ENCODE measurements around the gene TTC1. TPM values are rescaled to one million over a fixed set of nuclear protein-coding genes. Genes with fewer than 3 reads are reported as not detected.

The TTC1 gene
- total and polyA plus RNA-seq, 9 of the 15 experiments (the other 6 are each of a cell fraction or from before 2014, with no cell fraction given), result 51.9 to 173 (median 87.7) TPM

- FAIRE-seq, result peak; percentile 32
- in situ Hi-C loops (cut with MboI), result loop anchor here (25.0 kb wide), 1 partner anchor 825 kb away; no protein-coding TSS in a partner anchor
- TF ChIP-seq ZNF274 (IDR thresholded peaks at IDR 0.05; ENCODE audit: borderline replicate concordance, low read depth, low read length), result no peak
- TF ChIP-seq SMC3 (conservative IDR thresholded peaks at IDR 0.05; ENCODE audit: insufficient read depth, low read depth, low read length), result peak; percentile 47
- TF ChIP-seq, protein P1, sequence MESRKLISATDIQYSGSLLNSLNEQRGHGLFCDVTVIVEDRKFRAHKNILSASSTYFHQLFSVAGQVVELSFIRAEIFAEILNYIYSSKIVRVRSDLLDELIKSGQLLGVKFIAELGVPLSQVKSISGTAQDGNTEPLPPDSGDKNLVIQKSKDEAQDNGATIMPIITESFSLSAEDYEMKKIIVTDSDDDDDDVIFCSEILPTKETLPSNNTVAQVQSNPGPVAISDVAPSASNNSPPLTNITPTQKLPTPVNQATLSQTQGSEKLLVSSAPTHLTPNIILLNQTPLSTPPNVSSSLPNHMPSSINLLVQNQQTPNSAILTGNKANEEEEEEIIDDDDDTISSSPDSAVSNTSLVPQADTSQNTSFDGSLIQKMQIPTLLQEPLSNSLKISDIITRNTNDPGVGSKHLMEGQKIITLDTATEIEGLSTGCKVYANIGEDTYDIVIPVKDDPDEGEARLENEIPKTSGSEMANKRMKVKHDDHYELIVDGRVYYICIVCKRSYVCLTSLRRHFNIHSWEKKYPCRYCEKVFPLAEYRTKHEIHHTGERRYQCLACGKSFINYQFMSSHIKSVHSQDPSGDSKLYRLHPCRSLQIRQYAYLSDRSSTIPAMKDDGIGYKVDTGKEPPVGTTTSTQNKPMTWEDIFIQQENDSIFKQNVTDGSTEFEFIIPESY (CRISPR knock-in tag; IDR thresholded peaks at IDR 0.05), result 0 out of 2 replicates have a peak, but pooled peaks have one; percentile 35
- TF ChIP-seq TFAP4 (CRISPR knock-in tag; IDR thresholded peaks at IDR 0.05; ENCODE audit: borderline replicate concordance), result peak; percentile 57
- TF ChIP-seq, protein P2, sequence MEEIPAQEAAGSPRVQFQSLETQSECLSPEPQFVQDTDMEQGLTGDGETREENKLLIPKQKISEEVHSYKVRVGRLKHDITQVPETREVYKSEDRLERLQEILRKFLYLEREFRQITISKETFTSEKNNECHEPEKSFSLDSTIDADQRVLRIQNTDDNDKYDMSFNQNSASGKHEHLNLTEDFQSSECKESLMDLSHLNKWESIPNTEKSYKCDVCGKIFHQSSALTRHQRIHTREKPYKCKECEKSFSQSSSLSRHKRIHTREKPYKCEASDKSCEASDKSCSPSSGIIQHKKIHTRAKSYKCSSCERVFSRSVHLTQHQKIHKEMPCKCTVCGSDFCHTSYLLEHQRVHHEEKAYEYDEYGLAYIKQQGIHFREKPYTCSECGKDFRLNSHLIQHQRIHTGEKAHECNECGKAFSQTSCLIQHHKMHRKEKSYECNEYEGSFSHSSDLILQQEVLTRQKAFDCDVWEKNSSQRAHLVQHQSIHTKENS (CRISPR knock-in tag; IDR thresholded peaks at IDR 0.05), result no peak
- no peak for TF ChIP-seq SMARCB1 (IDR thresholded peaks at IDR 0.05; ENCODE audit: insufficient read length, low read depth)
- TF ChIP-seq CHD4 (IDR thresholded peaks at IDR 0.05; ENCODE audit: insufficient read depth, insufficient replicate concordance, low read depth, low read length, poor library complexity, severe bottlenecking), result no peak
Measured at GRCh38 chr5:159987031-159987674, 21.8 kb upstream of the TTC1 start.

More at GRCh38 chr5:159987031-159987674, 21.8 kb upstream of the TTC1 start:
- Histone ChIP-seq H3K4me1 (replicated peaks in 1 of 2; ENCODE audit: control insufficient read depth in 2 of 2, insufficient read depth in 2 of 2, low read length in 2 of 2) (peaks cover 0 to 8% of the 10 kb centered on the region in 2 experiments; a peak in 2 of 5 replicates), H3K27me3 (ENCODE audit: control insufficient read depth in 2 of 2, insufficient read depth in 2 of 2, low read length in 2 of 2) (peaks cover 10 to 43% of the 10 kb centered on the region in 2 experiments; a peak in 4 of 5 replicates), H3K4me3 (no peak overlapping the region), H3K79me2 (ENCODE audit: control insufficient read depth, insufficient read depth, low read length) (no peaks in the 10 kb centered on the region), H3K9me1 (ENCODE audit: control insufficient read depth, insufficient read depth, low read length) (no peaks in the 10 kb centered on the region), H3K9me3 (replicated peaks; ENCODE audit: control insufficient read depth, insufficient read depth, low read depth, low read length) (no peaks in the 10 kb centered on the region), H2AFZ (ENCODE audit: low read depth, low read length) (no peak overlapping the region), H3K36me3 (ENCODE audit: control insufficient read depth, insufficient read depth, low read length) (no peaks in the 10 kb centered on the region), H3K9ac (ENCODE audit: insufficient read depth in 1 of 2, low read depth in 2 of 2, low read length in 2 of 2) (no peak overlapping the region), H4K20me1 (replicated peaks; ENCODE audit: control insufficient read depth, insufficient read depth, low read length) (peaks cover 5% of the 10 kb centered on the region; the same call in 1 of the 2 replicates), H3K27ac (ENCODE audit: extremely low read depth, low read depth, low read length) (no peak overlapping the region), H3K4me2 (ENCODE audit: insufficient read depth, low read length) (no peak overlapping the region)
- ChIA-PET CTCF (ENCODE audit: low intra/inter-chr PET ratio) (interaction anchor here (0.7 kb wide), 1 partner anchor 1291 kb away, joined by 3 read pairs; no protein-coding TSS in a partner anchor), POLR2A (interaction anchor here (0.5 to 0.6 kb wide), 2 partner anchors 166 to 508 kb away, joined by 3 read pairs; no protein-coding TSS in a partner anchor)
- peak; percentile 99 for ATAC-seq
- DNase-seq (ENCODE audit: extremely low read depth in 1 of 4, low spot score in 3 of 4), result peak; percentile 63 to 70 (median 67)
- BruUV-seq (replicated peaks), result no TSS peak
- intact Hi-C loops (cut with micrococcal nuclease), result loop anchor here (1.0 to 5.0 kb wide), 3 partner anchors 470 to 655 kb away; partner anchors contain the start of gene IL12B
- WGBS (ENCODE audit: insufficient coverage, low coverage, missing lambda C conversion rate), result 18% methylated on average over 44 of the region's 50 CpGs

Data from K562 (cell line).